GM10266 (cell line): ENCODE measurements around the gene XKR7.
"Not testable (repeated sequence)": the region's sequence is repeated elsewhere in the genome, so short reads cannot be mapped to it uniquely, and the experiment has no call there.

Source experiments
- DNase-seq: peaks from one replicate; pipeline ENCODE4 v3.0.0; 2012; ENCODE audit errors: extremely low spot score
- TF ChIP-seq, protein P1 (sequence below): IDR thresholded peaks from 2 replicates; pipeline ENCODE4 v1.5.1; 2012; ENCODE audit warnings: mild to moderate bottlenecking, low read depth; ENCODE audit not compliant: control insufficient read depth, insufficient read depth; ENCODE audit errors: missing control alignments

The XKR7 gene

GRCh38 chr20:32024683-32025295 is 56.8 kb downstream of the XKR7 start:
- TF ChIP-seq, protein P1, sequence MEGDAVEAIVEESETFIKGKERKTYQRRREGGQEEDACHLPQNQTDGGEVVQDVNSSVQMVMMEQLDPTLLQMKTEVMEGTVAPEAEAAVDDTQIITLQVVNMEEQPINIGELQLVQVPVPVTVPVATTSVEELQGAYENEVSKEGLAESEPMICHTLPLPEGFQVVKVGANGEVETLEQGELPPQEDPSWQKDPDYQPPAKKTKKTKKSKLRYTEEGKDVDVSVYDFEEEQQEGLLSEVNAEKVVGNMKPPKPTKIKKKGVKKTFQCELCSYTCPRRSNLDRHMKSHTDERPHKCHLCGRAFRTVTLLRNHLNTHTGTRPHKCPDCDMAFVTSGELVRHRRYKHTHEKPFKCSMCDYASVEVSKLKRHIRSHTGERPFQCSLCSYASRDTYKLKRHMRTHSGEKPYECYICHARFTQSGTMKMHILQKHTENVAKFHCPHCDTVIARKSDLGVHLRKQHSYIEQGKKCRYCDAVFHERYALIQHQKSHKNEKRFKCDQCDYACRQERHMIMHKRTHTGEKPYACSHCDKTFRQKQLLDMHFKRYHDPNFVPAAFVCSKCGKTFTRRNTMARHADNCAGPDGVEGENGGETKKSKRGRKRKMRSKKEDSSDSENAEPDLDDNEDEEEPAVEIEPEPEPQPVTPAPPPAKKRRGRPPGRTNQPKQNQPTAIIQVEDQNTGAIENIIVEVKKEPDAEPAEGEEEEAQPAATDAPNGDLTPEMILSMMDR: peak; percentile 16
- no peak for DNase-seq

DNA sequence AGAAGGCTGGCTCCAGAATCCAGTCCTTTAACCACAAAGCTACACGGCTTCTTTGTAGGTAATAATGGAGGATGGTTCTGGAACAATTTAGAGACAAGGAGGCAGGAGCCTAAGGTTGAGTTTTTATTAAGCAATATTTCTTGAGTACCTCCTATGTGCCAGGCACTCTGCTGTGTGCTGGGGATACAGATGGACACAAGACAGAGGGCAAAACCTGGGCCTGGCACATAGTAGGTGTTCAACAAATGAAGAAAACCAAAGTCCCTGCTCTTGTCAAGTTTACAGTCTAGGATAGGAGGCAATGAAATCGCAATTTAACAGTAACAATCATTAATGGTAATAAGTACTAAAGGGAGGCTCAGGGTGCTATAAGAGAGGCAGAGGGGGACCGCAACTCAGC is 59.7 kb downstream of the XKR7 start:
- DNase-seq: no peak
- TF ChIP-seq, protein P1: no peak

GRCh38 chr20:32028647-32029372 is 60.9 kb downstream of the XKR7 start:
- TF ChIP-seq, protein P1: no peak
- no peak for DNase-seq

- TF ChIP-seq, protein P1: no peak
- DNase-seq: no peak
Observed at GRCh38 chr20:32029561-32029960, 61.6 kb downstream of the XKR7 start.

- TF ChIP-seq, protein P1: peak; percentile 65
- peak; percentile 54 for DNase-seq
Observed at GRCh38 chr20:32031007-32031958, 63.3 kb downstream of the XKR7 start.

DNA sequence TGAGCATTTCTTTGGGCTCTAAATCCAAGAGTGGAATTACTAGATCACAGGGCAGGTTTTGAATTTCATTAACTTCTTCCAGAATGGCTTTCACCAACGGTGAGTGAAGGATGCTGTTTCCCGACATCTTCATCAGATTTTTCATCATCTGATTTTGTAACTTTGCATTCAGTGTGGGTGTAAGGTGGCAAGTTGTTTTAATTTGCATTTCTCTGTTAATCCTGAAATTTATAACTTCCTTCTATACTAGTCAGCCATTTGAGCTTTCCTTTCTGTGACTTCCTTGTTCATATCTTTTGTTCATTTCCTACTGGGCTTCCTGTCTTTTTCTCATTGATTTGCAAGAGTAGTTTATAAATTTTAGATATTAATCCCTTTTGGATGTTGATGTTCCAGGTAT is 65.4 kb downstream of the XKR7 start:
- TF ChIP-seq, protein P1: no peak
- DNase-seq: no peak

DNA sequence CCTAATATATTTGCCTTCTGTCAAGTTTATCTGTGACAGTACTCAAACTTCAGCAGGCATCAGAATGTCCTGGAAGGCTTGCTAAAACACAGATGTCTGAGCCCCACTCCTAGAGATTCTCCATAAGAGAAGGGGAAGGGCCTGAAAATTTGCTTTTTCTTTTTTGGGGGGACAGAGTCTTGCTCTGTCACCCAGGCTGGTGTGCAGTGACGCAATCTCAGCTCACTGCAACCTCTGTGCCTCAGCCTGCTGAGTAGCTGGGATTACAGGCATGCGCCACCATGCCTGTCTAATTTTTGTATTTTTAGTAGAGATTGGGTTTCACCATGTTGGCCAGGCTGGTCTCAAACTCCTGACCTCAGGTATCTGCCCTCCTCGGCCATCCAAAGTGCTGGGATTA is 65.8 kb downstream of the XKR7 start:
- DNase-seq: not testable (repeated sequence)
